HG03025 (cell line): Measurements from ENCODE around the gene G0S2.

Source experiments
- ATAC-seq: cut with Tn5 transposase; IDR thresholded peaks from one replicate; pipeline ENCODE4 v1.9.1; 2021; ENCODE audit warnings: mild to moderate bottlenecking, moderate library complexity; ENCODE audit not compliant: unreplicated experiment, low FRiP score

The G0S2 gene

DNA sequence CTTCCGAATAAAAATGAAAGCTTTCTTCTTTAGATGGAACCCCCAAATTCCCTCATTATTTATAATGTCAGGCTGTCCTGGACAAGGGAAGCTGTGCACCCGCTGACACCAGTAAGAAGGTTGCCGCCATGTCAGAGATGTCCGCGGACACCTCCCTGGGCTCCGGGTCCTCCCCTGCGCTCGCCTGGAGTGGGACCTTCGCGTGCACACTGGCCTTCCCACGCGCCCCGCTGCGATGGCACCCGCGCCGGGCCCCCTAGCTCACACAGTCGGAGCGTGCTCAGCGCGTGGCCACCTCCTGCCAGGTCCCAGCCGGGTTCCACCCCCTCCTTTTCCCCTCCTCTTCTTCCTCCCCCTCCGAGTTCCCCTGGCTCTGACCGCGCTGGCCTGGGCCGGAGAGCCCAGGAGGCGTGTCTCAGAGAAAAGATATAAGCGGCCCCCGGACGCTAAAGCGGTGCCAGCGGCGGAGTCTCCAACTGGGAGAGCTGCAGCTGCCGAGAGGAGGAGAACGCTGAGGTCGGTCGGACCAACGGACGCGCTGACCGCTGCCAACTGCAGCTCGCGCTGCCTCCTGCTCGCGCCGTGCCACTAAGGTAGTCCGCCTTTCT is at the start of gene G0S2:
G0S2 (plus strand) TSS at position 456 of the 608 bp plus-strand sequence. CDS start 273 bp downstream, outside the sequence.
- ATAC-seq = no peak

- ATAC-seq = no peak
These were observed 49.4 kb upstream of the G0S2 start for GRCh38 chr1:209625791-209626285.

DNA sequence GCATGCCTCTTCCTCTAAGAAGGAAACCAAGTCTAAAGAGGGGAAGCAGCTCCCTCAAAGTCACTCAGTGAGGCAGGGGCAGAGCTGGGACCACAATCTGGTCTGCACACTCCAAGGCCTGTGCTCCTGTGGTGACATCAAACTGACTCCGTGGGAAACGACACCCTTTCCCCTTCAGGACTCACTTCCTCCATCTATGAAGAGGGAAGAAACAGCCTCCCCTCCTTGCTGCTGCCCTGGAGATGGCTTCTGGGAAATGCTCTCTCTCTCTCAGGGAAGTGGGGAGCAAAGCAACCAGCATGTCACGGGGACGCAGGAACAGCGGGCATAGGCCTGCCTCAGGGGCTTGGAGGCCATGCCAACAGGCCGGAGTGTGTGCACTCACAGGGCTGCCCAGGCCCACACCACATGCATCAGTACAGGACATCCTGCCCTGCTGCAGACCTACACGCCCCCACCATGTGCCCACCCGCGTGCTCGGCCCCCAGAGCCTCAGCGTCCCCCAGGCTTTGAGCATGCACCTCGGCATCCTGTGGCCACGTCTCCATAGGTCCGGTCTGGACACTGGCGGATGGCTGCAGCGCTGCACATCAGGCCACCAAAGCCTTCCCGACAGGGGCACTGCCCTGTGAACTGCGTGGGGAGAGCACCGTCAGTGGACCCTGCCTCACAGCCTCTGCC is 48.7 kb upstream of the G0S2 start:
- ATAC-seq = no peak

- no peak for ATAC-seq
These were observed 48.0 kb upstream of the G0S2 start for GRCh38 chr1:209627027-209627731.

- ATAC-seq = peak; percentile 74
These were observed 47.4 kb upstream of the G0S2 start for GRCh38 chr1:209627732-209628196.

DNA sequence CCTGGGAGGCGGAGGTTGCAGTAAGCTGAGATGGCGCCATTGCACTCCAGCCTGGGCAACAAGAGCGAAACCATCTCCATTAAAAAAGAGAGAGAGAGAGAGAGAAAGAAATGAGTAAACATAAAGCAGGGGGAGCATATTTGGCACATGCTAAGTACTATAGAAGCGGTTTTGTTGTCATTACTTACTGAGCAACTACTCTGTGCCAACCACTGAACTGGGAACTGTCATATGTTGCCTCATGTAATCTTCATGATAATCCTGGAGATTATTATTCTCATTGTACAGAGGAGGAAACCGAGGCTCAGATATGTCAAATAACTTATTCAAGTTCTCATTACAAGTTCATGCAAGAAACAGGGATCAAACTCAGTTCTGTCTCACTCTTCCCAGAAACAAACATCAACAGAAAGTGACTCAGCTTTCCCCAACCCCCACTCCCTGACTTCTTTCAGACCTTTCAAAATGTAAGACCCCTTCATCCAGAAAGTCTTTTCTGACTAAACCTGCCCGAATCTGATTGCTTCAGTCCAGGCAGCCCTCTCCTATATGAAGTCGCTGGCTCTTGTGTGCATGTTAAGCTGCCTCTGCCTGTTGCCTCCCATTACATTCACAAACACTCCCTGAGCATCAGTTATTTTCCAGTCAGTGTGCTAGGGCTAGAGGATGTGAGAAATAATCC is 46.5 kb upstream of the G0S2 start:
- no peak for ATAC-seq

- no peak for ATAC-seq
These were observed 45.4 kb upstream of the G0S2 start for GRCh38 chr1:209629621-209630382.

GRCh38 chr1:209630383-209631225 is 44.6 kb upstream of the G0S2 start:
- no peak for ATAC-seq

DNA sequence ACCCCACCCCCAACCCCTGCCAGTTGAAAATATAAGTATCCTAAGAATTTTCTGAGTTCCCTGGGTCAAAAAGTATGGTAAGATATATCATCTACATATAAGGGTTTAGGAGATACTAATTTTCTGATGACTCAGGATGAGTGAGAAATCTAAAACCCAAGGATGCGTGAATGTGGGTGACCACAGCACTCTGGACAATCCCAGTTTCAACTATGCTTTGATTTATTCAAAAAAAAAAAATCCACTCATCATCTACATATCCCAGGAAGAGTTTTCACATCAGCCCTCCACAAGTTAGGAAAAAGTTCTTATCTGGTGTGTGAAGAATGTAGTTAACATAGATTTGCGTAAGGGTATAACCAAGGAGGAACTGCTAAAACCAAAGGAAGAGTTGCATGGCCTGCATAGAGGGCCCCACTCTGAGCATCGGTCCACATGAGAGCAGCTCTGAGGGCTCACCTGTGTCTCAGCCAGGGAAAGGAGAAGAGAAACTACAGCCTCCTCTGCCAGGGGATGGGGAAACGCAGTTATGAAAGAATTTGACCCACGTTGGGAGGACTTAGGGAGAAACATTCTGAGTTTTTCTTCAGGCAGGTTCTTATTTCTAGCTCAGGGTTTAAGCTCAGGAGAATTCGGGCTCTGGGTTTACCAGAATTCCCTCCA is 41.7 kb upstream of the G0S2 start:
- ATAC-seq = no peak

GRCh38 chr1:209634005-209634737 is 41.0 kb upstream of the G0S2 start:
- no peak for ATAC-seq

DNA sequence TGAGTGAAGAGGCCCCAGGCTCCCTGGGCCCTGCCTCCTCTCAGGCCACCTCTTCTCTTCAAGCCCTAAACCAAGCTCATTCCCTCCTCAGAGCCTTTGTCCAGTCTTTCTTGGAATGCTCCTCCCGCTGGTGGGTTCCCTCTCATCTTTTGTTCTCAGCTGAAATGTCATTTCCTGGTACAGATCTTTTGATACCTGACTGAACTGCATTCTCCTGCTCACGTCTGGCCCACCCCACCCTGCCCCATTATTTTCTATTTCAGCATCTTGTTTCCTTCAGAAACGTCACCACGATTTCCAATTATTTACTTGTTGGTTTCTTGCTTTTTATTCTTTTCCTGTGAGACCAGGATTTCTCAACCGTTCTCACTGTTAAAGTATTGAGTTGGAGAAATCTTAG is 39.4 kb upstream of the G0S2 start:
- no peak for ATAC-seq

DNA sequence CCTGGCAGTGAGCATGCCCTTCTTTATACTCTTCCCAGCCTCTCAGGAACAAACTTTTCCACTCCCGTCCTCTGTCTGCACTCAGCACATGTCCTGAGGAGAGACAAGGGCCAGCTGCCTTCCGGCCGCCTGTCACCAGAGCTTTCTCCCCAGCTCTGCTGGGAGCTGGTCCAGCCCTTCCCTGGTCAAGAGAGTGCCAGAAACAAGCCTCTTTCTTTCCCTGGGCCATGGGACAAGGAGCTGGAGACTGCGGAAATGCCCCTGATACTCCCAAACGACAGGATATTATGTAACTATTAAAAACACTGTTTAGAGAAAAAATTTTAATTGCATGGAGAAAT is 33.4 kb upstream of the G0S2 start:
- ATAC-seq = no peak

- no peak for ATAC-seq
These were observed 32.4 kb upstream of the G0S2 start for GRCh38 chr1:209642816-209643215.

DNA sequence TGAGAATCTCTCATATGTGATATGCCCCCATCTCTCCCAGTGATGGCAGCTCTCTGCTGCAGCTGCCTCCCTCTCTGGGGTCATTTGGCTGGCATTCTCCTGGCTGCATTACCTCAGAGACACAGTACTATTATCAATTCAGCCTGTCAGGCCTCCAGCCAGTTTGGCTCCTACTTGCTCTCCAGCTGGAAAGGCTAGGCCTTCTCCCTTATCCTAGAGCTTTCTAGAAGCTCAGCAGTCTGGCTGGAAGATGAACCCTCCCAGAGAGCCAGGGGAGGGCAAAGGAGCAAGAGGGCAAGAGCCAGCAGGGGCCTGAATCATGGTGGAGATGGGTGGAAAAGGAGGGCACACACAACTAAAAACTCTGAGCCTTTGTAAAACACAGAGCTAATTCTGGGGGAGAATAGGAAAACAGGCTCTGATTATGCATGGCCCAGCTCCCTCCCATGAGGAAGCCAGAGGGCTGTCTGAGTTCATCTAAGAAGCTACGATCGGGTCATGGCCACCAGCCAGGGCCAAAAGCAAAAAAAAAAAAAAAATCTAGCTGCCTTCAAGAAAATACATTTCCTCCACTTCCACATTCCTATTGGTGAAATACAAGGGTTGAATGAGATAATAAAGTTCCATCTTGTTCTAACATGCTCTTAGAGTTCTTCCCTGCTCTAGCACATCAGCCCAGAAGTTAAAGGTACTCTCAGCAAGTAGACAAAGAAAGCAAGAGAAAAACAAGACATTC is 31.8 kb upstream of the G0S2 start:
- no peak for ATAC-seq

DNA sequence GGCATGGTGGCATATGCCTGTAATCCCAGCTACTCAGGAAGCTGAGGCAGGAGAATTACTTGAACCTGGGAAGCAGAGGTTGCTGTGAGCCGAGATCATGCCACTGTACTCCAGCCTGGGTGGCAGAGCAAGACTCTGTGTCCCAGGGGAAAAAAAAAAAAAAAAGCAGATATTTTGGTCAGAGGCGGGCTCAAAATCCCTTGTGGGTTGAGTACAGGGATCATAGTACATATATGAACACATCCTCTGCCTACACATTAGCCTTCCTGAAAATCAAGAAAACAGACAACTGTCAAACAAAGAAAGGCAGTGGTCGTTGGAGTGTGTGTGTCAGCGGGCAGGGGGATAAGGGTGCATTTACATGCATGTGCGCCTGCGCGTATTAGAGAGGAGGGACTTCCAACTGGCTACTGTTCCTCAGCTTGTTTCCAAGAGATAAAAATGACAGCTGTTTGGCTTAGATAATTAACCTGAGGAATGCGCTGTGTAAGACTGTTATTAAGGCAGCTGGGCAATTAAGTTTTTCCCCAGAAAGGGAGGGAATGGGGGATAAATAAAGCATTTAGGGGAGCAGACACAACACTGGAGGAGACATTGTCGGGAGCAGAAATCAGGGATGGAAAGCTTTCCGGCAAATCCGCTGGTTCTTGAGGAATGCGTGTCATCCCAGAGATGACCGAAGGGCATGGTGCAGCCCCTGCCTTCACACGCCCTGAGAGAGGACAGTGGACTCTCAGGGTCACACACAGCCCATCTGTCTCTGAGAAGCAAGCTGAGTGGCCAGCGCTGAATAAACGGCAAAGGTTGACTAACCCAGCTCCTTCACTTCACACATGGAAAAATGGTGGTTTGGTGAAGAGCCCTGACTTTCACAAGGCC is 29.4 kb upstream of the G0S2 start:
- ATAC-seq = no peak

GRCh38 chr1:209646558-209646957 is 28.7 kb upstream of the G0S2 start:
- ATAC-seq = no peak

DNA sequence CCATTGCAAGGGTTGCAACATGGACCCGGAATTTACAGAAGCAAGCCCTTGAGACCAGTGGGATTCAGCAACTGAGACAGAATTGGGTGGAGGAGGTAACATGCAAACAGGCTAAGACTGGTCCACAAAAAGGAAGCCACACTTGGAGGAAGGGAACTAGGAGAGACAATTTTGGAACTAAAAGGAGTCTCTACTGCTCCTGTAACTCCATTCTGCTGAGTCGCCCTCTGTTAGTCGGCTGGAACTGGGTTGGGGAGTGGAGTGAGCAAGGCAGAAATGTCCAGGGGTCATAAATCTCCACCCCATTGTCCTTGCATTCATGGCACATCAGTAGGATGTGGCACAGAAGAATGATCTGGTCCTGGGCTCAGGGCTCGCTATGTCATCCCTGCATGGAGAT is 28.1 kb upstream of the G0S2 start:
- no peak for ATAC-seq
